GM23338 (cell line): ENCODE measurements around the gene NELFA. TPM values are rescaled to one million over a fixed set of nuclear protein-coding genes. Genes with fewer than 3 reads are reported as not detected.

Experiments used
- ATAC-seq: fragments of 200-7000 bp; cut with Tn5 transposase; 3 replicates; pipeline ENCODE4 v1.9.1; 2020
- DNase-seq: peaks from one replicate; pipeline ENCODE4 v3.0.0-alpha.2; 2015; ENCODE audit warnings: low spot score
- H2AFZ ChIP-seq: fragments of 200-600 bp; sonication (generic); 2 replicates; pipeline ENCODE4 v1.8.0; 2016; ENCODE audit warnings: antibody characterized with exemption, mild to moderate bottlenecking, moderate library complexity
- H3F3A ChIP-seq: fragments of 200-600 bp; sonication (generic); replicated peaks from 2 replicates; pipeline ENCODE4 v1.8.0; 2017; ENCODE audit warnings: antibody characterized with exemption, mixed run types, low read depth
- H3K27ac ChIP-seq: fragments of 200-600 bp; sonication (generic); 2 replicates; pipeline ENCODE4 v1.6.1; 2016; ENCODE audit warnings: low read depth
- H3K27me3 ChIP-seq: fragments of 200-600 bp; sonication (generic); 2 replicates; pipeline ENCODE4 v1.8.0; 2016; ENCODE audit warnings: mild to moderate bottlenecking, mixed run types, moderate library complexity; ENCODE audit not compliant: insufficient read depth
- H3K36me3 ChIP-seq: fragments of 200-600 bp; sonication (generic); 2 replicates; pipeline ENCODE4 v1.8.0; 2016; ENCODE audit warnings: mild to moderate bottlenecking; ENCODE audit not compliant: insufficient read depth
- H3K4me1 ChIP-seq: fragments of 200-600 bp; sonication (generic); 2 replicates; pipeline ENCODE4 v1.8.0; 2016; ENCODE audit warnings: mild to moderate bottlenecking, moderate library complexity; ENCODE audit not compliant: insufficient read depth
- H3K4me2 ChIP-seq: fragments of 200-600 bp; sonication (generic); 2 replicates; pipeline ENCODE4 v1.7.1; 2017; ENCODE audit warnings: mixed run types
- H3K4me3 ChIP-seq: fragments of 200-600 bp; sonication (generic); 2 replicates; pipeline ENCODE4 v1.6.1; 2016; ENCODE audit warnings: mixed run types
- H3K79me2 ChIP-seq: fragments of 200-600 bp; sonication (generic); replicated peaks from 2 replicates; pipeline ENCODE4 v1.8.0; 2017; ENCODE audit warnings: mild to moderate bottlenecking; ENCODE audit not compliant: insufficient read depth
- H3K9me2 ChIP-seq: fragments of 200-600 bp; sonication (generic); 2 replicates; pipeline ENCODE4 v1.8.0; 2017; ENCODE audit not compliant: insufficient read depth
- H4K20me1 ChIP-seq: fragments of 200-600 bp; sonication (generic); replicated peaks from 2 replicates; pipeline ENCODE4 v1.8.0; 2017; ENCODE audit warnings: mild to moderate bottlenecking; ENCODE audit not compliant: insufficient read depth
- H3K27ac Mint-ChIP-seq: 2 replicates; pipeline ENCODE4 v1.8.0; 2020; ENCODE audit warnings: inconsistent platforms, mild to moderate bottlenecking, moderate library complexity, mixed read lengths
- H3K27me3 Mint-ChIP-seq: 3 replicates; pipeline ENCODE4 v1.8.0; 2022; ENCODE audit warnings: low read depth, mild to moderate bottlenecking, moderate library complexity, mixed read lengths, inconsistent platforms; ENCODE audit not compliant: insufficient read depth, poor library complexity
- H3K36me3 Mint-ChIP-seq: 3 replicates; pipeline ENCODE4 v1.8.0; 2021; ENCODE audit warnings: low read depth, mild to moderate bottlenecking, inconsistent platforms, moderate library complexity, mixed read lengths
- H3K4me1 Mint-ChIP-seq: 3 replicates; pipeline ENCODE4 v1.8.0; 2020; ENCODE audit warnings: mild to moderate bottlenecking, inconsistent platforms, mixed read lengths
- H3K4me3 Mint-ChIP-seq: 3 replicates; pipeline ENCODE4 v1.8.0; 2021; ENCODE audit warnings: moderate library complexity, mild to moderate bottlenecking, inconsistent platforms, mixed read lengths
- H3K9me3 Mint-ChIP-seq: 3 replicates; pipeline ENCODE4 v1.8.0; 2020; ENCODE audit warnings: moderate library complexity, mild to moderate bottlenecking, inconsistent platforms, mixed read lengths
- CREB1 ChIP-seq: fragments of 250-450 bp; sonication (Bioruptor Pico); IDR thresholded peaks from 2 replicates; pipeline ENCODE4 v1.5.0; 2020; ENCODE audit warnings: low read depth, mild to moderate bottlenecking, moderate library complexity
- CTCF ChIP-seq, 2 experiments: fragments of 200-600 bp in 1 of 2; sonication (generic) in 1 of 2; conservative IDR thresholded peaks; 2 replicates each; pipeline versions ENCODE4 v1.5.1 to v1.6.1; 2016 to 2017; ENCODE audit warnings: antibody characterized with exemption in 2 of 2, low read depth in 2 of 2, mild to moderate bottlenecking in 2 of 2, moderate library complexity in 1 of 2
- ETS1 ChIP-seq: IDR thresholded peaks from 2 replicates; pipeline ENCODE4 v1.6.1; 2016; ENCODE audit warnings: antibody characterized with exemption
- EZH2 ChIP-seq: fragments of 200-600 bp; sonication (generic); IDR thresholded peaks from one replicate; pipeline ENCODE4 v1.8.0; 2017; ENCODE audit warnings: antibody characterized with exemption, mild to moderate bottlenecking, low read depth; ENCODE audit not compliant: unreplicated experiment
- EZH2phosphoT487 ChIP-seq: fragments of 200-600 bp; sonication (generic); IDR thresholded peaks from one replicate; pipeline ENCODE4 v1.8.1; 2018; ENCODE audit warnings: antibody characterized with exemption; ENCODE audit not compliant: unreplicated experiment
- JUNB ChIP-seq: IDR thresholded peaks from one replicate; pipeline ENCODE4 v1.6.1; 2016; ENCODE audit warnings: antibody characterized with exemption; ENCODE audit not compliant: unreplicated experiment
- NANOG ChIP-seq: IDR thresholded peaks from 2 replicates; pipeline ENCODE4 v1.6.1; 2016; ENCODE audit warnings: antibody characterized with exemption, borderline replicate concordance
- POLR2AphosphoS5 ChIP-seq: IDR thresholded peaks from 2 replicates; pipeline ENCODE4 v1.6.1; 2016; ENCODE audit warnings: antibody characterized with exemption, low read depth
- REST ChIP-seq: IDR thresholded peaks from one replicate; pipeline ENCODE4 v1.6.1; 2018; ENCODE audit warnings: antibody characterized with exemption; ENCODE audit not compliant: unreplicated experiment
- STAT1 ChIP-seq: IDR thresholded peaks from one replicate; pipeline ENCODE4 v1.6.1; 2016; ENCODE audit warnings: antibody characterized with exemption; ENCODE audit not compliant: unreplicated experiment
- ZNF114 ChIP-seq: fragments of 250-450 bp; sonication (Bioruptor Pico); IDR thresholded peaks from 2 replicates; pipeline ENCODE4 v1.5.0; 2020; ENCODE audit warnings: mild to moderate bottlenecking, moderate library complexity
- ZNF331 ChIP-seq: fragments of 250-450 bp; sonication (Bioruptor Pico); IDR thresholded peaks from 2 replicates; pipeline ENCODE4 v1.5.0; 2020; ENCODE audit warnings: low read depth, mild to moderate bottlenecking, moderate library complexity
- polyA plus RNA-seq: library from polyadenylated mRNA; unstranded; fragments of >200 nt; fragmentation: Nextera tagmentation; extraction: Ambion mirVana; gene quantifications from 2 replicates; pipeline ENCODE4 v1.2.1, GENCODE V29; 2016
- total RNA-seq: library from RNA; depleted of rRNA; stranded (reverse); fragments of >200 nt; shearing (Covaris generic); gene quantifications from 2 replicates; pipeline ENCODE4 v1.2.3, GENCODE V29; 2014
- TF ChIP-seq, protein P1 (sequence below): fragments of 250-450 bp; sonication (Bioruptor Pico); IDR thresholded peaks from 2 replicates; pipeline ENCODE4 v1.5.0; 2020; ENCODE audit warnings: mild to moderate bottlenecking, moderate library complexity

Gene NELFA
- total and polyA plus RNA-seq, 2 experiments from 2014 or later, result 62.8 to 63.3 TPM

GRCh38 chr4:1990348-1990645 is 18.5 kb downstream of the NELFA start:
- Histone ChIP-seq H3K4me3 (no peak overlapping the region), H3K27me3 (no peaks in the 10 kb centered on the region), H3F3A (no peaks in the 10 kb centered on the region), H4K20me1 (peaks cover 40% of the 10 kb centered on the region), H3K79me2 (peaks cover 51% of the 10 kb centered on the region), H3K9me2 (no peaks in the 10 kb centered on the region), H3K36me3 (no peaks in the 10 kb centered on the region), H3K4me2 (no peak overlapping the region), H2AFZ (no peak overlapping the region), H3K4me1 (no peaks in the 10 kb centered on the region), H3K27ac (no peak overlapping the region)
- peaks cover 2% of the 10 kb centered on the region for H3K27me3 Mint-ChIP-seq
- H3K9me3 Mint-ChIP-seq, result no peaks in the 10 kb centered on the region
- no peak overlapping the region for H3K4me3 Mint-ChIP-seq
- H3K36me3 Mint-ChIP-seq, result peaks cover 36% of the 10 kb centered on the region
- H3K4me1 Mint-ChIP-seq, result no peaks in the 10 kb centered on the region
- ATAC-seq, result no peak
- no peak for DNase-seq
- H3K27ac Mint-ChIP-seq, result no peak overlapping the region
- TF ChIP-seq ETS1 (no peak), EZH2phosphoT487 (no peak), NANOG (no peak), ZNF331 (no peak), POLR2AphosphoS5 (no peak), CREB1 (no peak), CTCF (conservative IDR thresholded peaks at IDR 0.05; ENCODE audit: low read depth in 2 of 2) (no peak), REST (no peak), EZH2 (no peak), JUNB (no peak), STAT1 (no peak), ZNF114 (CRISPR knock-in tag) (no peak)
- TF ChIP-seq, protein P1, sequence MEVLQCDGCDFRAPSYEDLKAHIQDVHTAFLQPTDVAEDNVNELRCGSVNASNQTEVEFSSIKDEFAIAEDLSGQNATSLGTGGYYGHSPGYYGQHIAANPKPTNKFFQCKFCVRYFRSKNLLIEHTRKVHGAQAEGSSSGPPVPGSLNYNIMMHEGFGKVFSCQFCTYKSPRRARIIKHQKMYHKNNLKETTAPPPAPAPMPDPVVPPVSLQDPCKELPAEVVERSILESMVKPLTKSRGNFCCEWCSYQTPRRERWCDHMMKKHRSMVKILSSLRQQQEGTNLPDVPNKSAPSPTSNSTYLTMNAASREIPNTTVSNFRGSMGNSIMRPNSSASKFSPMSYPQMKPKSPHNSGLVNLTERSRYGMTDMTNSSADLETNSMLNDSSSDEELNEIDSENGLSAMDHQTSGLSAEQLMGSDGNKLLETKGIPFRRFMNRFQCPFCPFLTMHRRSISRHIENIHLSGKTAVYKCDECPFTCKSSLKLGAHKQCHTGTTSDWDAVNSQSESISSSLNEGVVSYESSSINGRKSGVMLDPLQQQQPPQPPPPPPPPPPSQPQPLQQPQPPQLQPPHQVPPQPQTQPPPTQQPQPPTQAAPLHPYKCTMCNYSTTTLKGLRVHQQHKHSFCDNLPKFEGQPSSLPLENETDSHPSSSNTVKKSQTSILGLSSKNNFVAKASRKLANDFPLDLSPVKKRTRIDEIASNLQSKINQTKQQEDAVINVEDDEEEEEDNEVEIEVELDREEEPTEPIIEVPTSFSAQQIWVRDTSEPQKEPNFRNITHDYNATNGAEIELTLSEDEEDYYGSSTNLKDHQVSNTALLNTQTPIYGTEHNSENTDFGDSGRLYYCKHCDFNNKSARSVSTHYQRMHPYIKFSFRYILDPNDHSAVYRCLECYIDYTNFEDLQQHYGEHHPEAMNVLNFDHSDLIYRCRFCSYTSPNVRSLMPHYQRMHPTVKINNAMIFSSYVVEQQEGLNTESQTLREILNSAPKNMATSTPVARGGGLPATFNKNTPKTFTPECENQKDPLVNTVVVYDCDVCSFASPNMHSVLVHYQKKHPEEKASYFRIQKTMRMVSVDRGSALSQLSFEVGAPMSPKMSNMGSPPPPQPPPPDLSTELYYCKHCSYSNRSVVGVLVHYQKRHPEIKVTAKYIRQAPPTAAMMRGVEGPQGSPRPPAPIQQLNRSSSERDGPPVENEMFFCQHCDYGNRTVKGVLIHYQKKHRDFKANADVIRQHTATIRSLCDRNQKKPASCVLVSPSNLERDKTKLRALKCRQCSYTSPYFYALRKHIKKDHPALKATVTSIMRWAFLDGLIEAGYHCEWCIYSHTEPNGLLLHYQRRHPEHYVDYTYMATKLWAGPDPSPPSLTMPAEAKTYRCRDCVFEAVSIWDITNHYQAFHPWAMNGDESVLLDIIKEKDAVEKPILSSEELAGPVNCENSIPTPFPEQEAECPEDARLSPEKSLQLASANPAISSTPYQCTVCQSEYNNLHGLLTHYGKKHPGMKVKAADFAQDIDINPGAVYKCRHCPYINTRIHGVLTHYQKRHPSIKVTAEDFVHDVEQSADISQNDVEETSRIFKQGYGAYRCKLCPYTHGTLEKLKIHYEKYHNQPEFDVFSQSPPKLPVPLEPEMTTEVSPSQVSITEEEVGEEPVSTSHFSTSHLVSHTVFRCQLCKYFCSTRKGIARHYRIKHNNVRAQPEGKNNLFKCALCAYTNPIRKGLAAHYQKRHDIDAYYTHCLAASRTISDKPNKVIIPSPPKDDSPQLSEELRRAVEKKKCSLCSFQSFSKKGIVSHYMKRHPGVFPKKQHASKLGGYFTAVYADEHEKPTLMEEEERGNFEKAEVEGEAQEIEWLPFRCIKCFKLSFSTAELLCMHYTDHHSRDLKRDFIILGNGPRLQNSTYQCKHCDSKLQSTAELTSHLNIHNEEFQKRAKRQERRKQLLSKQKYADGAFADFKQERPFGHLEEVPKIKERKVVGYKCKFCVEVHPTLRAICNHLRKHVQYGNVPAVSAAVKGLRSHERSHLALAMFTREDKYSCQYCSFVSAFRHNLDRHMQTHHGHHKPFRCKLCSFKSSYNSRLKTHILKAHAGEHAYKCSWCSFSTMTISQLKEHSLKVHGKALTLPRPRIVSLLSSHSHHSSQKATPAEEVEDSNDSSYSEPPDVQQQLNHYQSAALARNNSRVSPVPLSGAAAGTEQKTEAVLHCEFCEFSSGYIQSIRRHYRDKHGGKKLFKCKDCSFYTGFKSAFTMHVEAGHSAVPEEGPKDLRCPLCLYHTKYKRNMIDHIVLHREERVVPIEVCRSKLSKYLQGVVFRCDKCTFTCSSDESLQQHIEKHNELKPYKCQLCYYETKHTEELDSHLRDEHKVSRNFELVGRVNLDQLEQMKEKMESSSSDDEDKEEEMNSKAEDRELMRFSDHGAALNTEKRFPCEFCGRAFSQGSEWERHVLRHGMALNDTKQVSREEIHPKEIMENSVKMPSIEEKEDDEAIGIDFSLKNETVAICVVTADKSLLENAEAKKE (CRISPR knock-in tag), result no peak
